ENCODE results near the gene LOXHD1.

DNA sequence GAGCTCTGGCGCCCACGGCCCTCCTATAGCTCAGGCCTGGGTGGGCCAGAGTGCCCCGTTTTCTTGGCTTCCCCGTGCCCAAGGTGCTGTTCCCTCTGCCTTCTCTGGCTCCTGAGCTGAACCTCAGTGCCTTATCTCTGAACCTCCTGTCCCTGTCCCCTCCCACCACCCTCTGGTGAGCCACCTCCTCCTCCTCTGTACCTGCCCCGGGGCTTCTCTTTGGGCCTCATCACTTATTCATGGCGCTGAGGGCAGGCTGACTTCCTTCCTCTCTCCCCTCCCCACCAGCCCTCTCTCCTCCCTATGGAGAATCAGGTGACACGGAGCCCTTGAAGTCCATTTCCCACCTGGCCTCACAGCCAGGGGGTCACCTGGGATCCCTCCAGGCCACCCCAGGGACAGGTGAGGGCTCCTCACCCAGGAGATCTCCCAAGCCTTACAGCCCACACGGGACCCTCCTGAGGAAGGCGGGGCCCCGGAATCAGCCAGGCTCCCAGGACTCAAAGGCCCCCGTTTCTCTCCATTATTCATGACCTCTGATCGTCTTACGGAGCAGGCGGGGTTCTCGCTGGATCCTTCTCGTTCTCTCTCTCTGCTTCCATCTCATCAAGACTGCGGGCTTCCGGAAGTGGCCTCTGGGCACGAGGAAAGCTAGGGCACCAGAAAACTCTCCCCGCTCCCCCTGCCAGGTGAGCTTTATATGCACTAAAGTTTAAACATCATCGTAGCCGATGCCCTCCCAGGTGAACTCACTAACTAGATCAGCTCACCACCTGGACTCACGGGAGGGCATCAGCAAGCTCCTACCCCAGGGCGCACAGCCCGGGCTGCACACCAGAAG, at the start of gene LOXHD1:
- TF ChIP-seq EP300 (IDR thresholded peaks at IDR 0.05) = no peak
- TF ChIP-seq, protein P1, sequence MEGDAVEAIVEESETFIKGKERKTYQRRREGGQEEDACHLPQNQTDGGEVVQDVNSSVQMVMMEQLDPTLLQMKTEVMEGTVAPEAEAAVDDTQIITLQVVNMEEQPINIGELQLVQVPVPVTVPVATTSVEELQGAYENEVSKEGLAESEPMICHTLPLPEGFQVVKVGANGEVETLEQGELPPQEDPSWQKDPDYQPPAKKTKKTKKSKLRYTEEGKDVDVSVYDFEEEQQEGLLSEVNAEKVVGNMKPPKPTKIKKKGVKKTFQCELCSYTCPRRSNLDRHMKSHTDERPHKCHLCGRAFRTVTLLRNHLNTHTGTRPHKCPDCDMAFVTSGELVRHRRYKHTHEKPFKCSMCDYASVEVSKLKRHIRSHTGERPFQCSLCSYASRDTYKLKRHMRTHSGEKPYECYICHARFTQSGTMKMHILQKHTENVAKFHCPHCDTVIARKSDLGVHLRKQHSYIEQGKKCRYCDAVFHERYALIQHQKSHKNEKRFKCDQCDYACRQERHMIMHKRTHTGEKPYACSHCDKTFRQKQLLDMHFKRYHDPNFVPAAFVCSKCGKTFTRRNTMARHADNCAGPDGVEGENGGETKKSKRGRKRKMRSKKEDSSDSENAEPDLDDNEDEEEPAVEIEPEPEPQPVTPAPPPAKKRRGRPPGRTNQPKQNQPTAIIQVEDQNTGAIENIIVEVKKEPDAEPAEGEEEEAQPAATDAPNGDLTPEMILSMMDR (IDR thresholded peaks at IDR 0.05) = no peak
